Heart left ventricle (tissue), 13 donors: ENCODE measurements around the gene KCNJ6.

Experiments
- POLR2A ChIP-seq, 2 donors: fragments of 450-650 bp; IDR thresholded peaks; one replicate each; pipeline ENCODE4 v1.6.1; 2017; ENCODE audit warnings: antibody characterized with exemption in 2 of 2, mild to moderate bottlenecking in 2 of 2, moderate library complexity in 2 of 2
- TF ChIP-seq, protein P1 (sequence below), 12 donors: fragments of 200-600 bp; sonication (generic) in 4 of 12; IDR thresholded peaks; one replicate each; pipeline versions ENCODE4 v1.5.0 to v1.8.0; 2018 to 2022; ENCODE audit warnings: antibody characterized with exemption in 12 of 12, mild to moderate bottlenecking in 5 of 12
- donor health status: ischemic (EF 13 %, LVEDD 7.1; RV severe dilation, severe dysfunction).
- donor health status: DM: no; HTN: yes; CAD: no.
- donor health status: DM: no; HTN: no; CAD: no.
- donor health status: ischemic (EF 25% LVEDD 6.9; RV normal size, moderate dysfunction).
- donor health status: ischemic (EF 25% LVEDD 5.7; RV mildly dilated, moderate dysfunction).
- donor health status: ischemic (EF 35%, LVEDD 5.7; RV mildly dilated, moderate dysfunction).
- donor health status: nonischemic (EF 11% LVEDD 7.7; RV severe dilation, severe dysfunction).
- donor health status: DM: yes; HTN: yes; CAD: no.
- donor health status: PGD.
- donor health status: ischemic (EF 29% LVEDD 5.4; RV normal size, mild dysfunction).
- donor health status: nonischemic (EF 23%, LVEDD 6.1; RV moderate dilation, normal function).

DNA sequence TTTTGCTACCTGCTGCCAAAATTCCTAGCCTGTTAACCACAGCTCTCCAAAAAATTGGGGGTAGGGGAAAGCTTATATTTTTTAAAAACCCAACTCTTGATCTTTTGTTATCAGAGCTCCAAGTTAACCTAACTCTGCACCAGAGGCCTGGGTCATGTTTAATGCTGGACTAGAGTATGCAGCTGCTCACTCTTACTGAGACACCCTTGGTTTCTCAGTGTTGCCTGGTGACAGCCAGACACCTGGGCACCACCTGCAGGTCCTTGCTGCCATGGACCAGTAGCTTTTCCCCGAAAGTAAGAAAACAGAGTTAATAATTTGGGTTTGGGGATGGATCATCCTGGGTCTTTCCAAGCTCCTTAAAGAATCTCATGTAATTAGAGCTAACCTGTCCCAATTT, 30.1 kb downstream of the KCNJ6 start:
- TF ChIP-seq, protein P1, sequence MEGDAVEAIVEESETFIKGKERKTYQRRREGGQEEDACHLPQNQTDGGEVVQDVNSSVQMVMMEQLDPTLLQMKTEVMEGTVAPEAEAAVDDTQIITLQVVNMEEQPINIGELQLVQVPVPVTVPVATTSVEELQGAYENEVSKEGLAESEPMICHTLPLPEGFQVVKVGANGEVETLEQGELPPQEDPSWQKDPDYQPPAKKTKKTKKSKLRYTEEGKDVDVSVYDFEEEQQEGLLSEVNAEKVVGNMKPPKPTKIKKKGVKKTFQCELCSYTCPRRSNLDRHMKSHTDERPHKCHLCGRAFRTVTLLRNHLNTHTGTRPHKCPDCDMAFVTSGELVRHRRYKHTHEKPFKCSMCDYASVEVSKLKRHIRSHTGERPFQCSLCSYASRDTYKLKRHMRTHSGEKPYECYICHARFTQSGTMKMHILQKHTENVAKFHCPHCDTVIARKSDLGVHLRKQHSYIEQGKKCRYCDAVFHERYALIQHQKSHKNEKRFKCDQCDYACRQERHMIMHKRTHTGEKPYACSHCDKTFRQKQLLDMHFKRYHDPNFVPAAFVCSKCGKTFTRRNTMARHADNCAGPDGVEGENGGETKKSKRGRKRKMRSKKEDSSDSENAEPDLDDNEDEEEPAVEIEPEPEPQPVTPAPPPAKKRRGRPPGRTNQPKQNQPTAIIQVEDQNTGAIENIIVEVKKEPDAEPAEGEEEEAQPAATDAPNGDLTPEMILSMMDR (IDR thresholded peaks at IDR 0.05), result no peak
- no peak for TF ChIP-seq POLR2A (IDR thresholded peaks at IDR 0.05)
